ENCODE data around the gene COL13A1. TPM values are rescaled to one million over a fixed set of nuclear protein-coding genes. Genes with fewer than 3 reads are reported as not detected.

COL13A1 gene
- total RNA-seq, 1 donor from 2014 or later: 17.3 TPM

- DNase-seq (ENCODE audit: low read depth): no peak
These were observed 43.0 kb downstream of the COL13A1 start for GRCh38 chr10:69844698-69845097.

GRCh38 chr10:69845574-69846292 lies 44.0 kb downstream of the COL13A1 start:
- DNase-seq (ENCODE audit: low read depth): peak; percentile 89

GRCh38 chr10:69846293-69846921 lies 44.7 kb downstream of the COL13A1 start:
- peak; percentile 67 for DNase-seq (ENCODE audit: low read depth)

- DNase-seq (ENCODE audit: low read depth): no peak
These were observed 45.8 kb downstream of the COL13A1 start for GRCh38 chr10:69847458-69847857.

GRCh38 chr10:69847883-69848282 lies 46.2 kb downstream of the COL13A1 start:
- peak; percentile 66 for DNase-seq (ENCODE audit: low read depth)

- DNase-seq (ENCODE audit: low read depth): no peak
These were observed 46.7 kb downstream of the COL13A1 start for GRCh38 chr10:69848454-69848853.

- no peak for DNase-seq (ENCODE audit: low read depth)
These were observed 48.1 kb downstream of the COL13A1 start for GRCh38 chr10:69849825-69850224.

GRCh38 chr10:69850440-69850839 lies 48.7 kb downstream of the COL13A1 start:
- DNase-seq (ENCODE audit: low read depth): no peak

- no peak for DNase-seq (ENCODE audit: low read depth)
These were observed 49.6 kb downstream of the COL13A1 start for GRCh38 chr10:69851306-69851705.

- DNase-seq (ENCODE audit: low read depth): no peak
These were observed 51.4 kb downstream of the COL13A1 start for GRCh38 chr10:69853064-69853463.

- no peak for DNase-seq (ENCODE audit: low read depth)
These were observed 53.0 kb downstream of the COL13A1 start for GRCh38 chr10:69854511-69855345.

- DNase-seq (ENCODE audit: low read depth): no peak
These were observed 53.8 kb downstream of the COL13A1 start for GRCh38 chr10:69855346-69856111.

GRCh38 chr10:69856601-69857166 lies 55.0 kb downstream of the COL13A1 start:
- DNase-seq (ENCODE audit: low read depth): no peak

- DNase-seq (ENCODE audit: low read depth): no peak
These were observed 56.5 kb downstream of the COL13A1 start for GRCh38 chr10:69858201-69858600.

- no peak for DNase-seq (ENCODE audit: low read depth)
These were observed 58.6 kb downstream of the COL13A1 start for GRCh38 chr10:69860271-69860670.

GRCh38 chr10:69861251-69862240 lies 59.8 kb downstream of the COL13A1 start:
- DNase-seq (ENCODE audit: low read depth): peak; percentile 72

- DNase-seq (ENCODE audit: low read depth): peak; percentile 82
These were observed 61.3 kb downstream of the COL13A1 start for GRCh38 chr10:69862882-69863530.

- DNase-seq (ENCODE audit: low read depth): no peak
These were observed 61.9 kb downstream of the COL13A1 start for GRCh38 chr10:69863580-69863979.

GRCh38 chr10:69864321-69864720 lies 62.6 kb downstream of the COL13A1 start:
- DNase-seq (ENCODE audit: low read depth): no peak

Data from myocyte (in vitro differentiated cells).